Suprapubic skin (tissue), 4 donors: ENCODE data around the gene RGL4.

Experiments used
- POLR2A ChIP-seq, 2 donors: fragments of 450-650 bp; IDR thresholded peaks; one replicate each; pipeline ENCODE4 v1.6.1; 2017; ENCODE audit warnings: antibody characterized with exemption in 2 of 2, mild to moderate bottlenecking in 2 of 2, moderate library complexity in 2 of 2
- POLR2AphosphoS5 ChIP-seq, 3 donors: sonication (generic); formaldehyde crosslinking; IDR thresholded peaks; one replicate each; pipeline ENCODE4 v1.6.1; 2017; ENCODE audit warnings: antibody characterized with exemption in 3 of 3
- TF ChIP-seq, protein P1 (sequence below), 2 donors: fragments of 200-600 bp in 1 of 2; fragments of 450-650 bp in 1 of 2; sonication (generic) in 1 of 2; IDR thresholded peaks; one replicate each; pipeline ENCODE4 v1.5.1; 2016 to 2019; ENCODE audit warnings: antibody characterized with exemption in 2 of 2, mild to moderate bottlenecking in 1 of 2, moderate library complexity in 1 of 2

DNA sequence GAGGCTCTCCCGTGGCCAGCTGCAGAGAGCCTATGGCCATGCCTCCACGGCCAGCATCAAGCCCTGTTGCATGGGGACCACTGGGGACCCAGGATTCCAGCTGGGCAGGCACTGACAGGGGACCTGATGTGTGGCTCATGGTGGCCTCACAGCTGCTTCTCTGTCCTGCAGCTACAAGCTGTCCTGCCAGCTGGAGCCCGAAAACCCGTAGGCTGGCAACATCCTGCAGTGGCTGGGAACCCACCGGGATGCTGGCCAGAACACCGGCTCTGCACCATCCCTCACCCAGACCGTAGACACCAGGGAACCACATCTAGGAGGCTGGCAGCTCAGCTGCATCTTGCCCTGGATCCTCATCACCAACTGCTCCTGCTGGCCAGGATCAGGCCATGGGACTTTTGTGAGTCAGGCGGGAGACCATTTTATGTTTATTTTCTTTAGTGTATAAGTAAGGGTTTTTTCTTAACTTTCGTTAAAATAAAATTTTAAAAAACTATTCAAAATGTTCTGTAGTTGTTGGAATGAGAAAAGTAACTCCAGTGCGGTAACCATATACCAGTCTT lies 7.9 kb downstream of the RGL4 start:
- TF ChIP-seq, protein P1, sequence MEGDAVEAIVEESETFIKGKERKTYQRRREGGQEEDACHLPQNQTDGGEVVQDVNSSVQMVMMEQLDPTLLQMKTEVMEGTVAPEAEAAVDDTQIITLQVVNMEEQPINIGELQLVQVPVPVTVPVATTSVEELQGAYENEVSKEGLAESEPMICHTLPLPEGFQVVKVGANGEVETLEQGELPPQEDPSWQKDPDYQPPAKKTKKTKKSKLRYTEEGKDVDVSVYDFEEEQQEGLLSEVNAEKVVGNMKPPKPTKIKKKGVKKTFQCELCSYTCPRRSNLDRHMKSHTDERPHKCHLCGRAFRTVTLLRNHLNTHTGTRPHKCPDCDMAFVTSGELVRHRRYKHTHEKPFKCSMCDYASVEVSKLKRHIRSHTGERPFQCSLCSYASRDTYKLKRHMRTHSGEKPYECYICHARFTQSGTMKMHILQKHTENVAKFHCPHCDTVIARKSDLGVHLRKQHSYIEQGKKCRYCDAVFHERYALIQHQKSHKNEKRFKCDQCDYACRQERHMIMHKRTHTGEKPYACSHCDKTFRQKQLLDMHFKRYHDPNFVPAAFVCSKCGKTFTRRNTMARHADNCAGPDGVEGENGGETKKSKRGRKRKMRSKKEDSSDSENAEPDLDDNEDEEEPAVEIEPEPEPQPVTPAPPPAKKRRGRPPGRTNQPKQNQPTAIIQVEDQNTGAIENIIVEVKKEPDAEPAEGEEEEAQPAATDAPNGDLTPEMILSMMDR (IDR thresholded peaks at IDR 0.05): no peak
- TF ChIP-seq POLR2A (IDR thresholded peaks at IDR 0.05): no peak
- no peak for TF ChIP-seq POLR2AphosphoS5 (IDR thresholded peaks at IDR 0.05)
